GM12878 (cell line): Measurements from ENCODE around the gene C10orf105. TPM values are rescaled to one million over a fixed set of nuclear protein-coding genes. Genes with fewer than 3 reads are reported as not detected.

Experiments used
- ATAC-seq: fragments of 200-7000 bp; cut with Tn5 transposase; 3 replicates; pipeline ENCODE4 v1.9.1; 2020; ENCODE audit warnings: mild to moderate bottlenecking, moderate library complexity
- BruUV-seq: library from RNA; stranded (reverse); fragments of 400-500 nt; replicated peaks from 2 replicates; lab custom pipeline; 2021; lab: Mats Ljungman, UMichigan
- CTCF ChIA-PET: fragments of 300-600 bp; sonication (Branson Sonifier 250); formaldehyde crosslinking; extraction: SDS; loops from one replicate; lab custom pipeline; 2021; ENCODE audit warnings: inconsistent platforms; lab: Yijun Ruan, JAX
- POLR2A ChIA-PET: fragments of 350-600 bp; formaldehyde crosslinking; extraction: SDS; loops from one replicate; lab custom pipeline; 2021; ENCODE audit warnings: inconsistent platforms; lab: Charles Lee
- RAD21 ChIA-PET: fragments of 300-600 bp; sonication (Branson Sonifier 250); formaldehyde crosslinking; loops from one replicate; lab custom pipeline; 2023; ENCODE audit warnings: antibody characterized with exemption; ENCODE audit not compliant: unreplicated experiment; lab: Charles Lee
- SMC1A ChIA-PET: fragments of 300-600 bp; sonication (Branson Sonifier 250); formaldehyde crosslinking; loops from one replicate; lab custom pipeline; 2023; ENCODE audit not compliant: unreplicated experiment, uncharacterized antibody; lab: Charles Lee
- DNase-seq: peaks from one replicate; pipeline ENCODE4 v3.0.0-alpha.2; 2011; ENCODE audit warnings: low read depth, low spot score
- FAIRE-seq: peaks from 3 replicates; lab custom pipeline; 2011; peaks lifted over from hg19 to GRCh38; lab: Jason Lieb, UNC
- H2AFZ ChIP-seq: 2 replicates; pipeline ENCODE4 v1.6.0; 2011; ENCODE audit warnings: low read depth, low read length, control low read depth; ENCODE audit not compliant: control insufficient read depth
- H3K27ac ChIP-seq: 2 replicates; pipeline ENCODE4 v1.5.1; 2011; ENCODE audit warnings: control low read depth; ENCODE audit not compliant: control insufficient read depth, insufficient read depth
- H3K27me3 ChIP-seq, 2 experiments: replicated peaks in 1 of 2; 2 replicates each; pipeline versions ENCODE4 v1.6.0 to v1.6.1; 2011; ENCODE audit warnings: low read length in 1 of 2; ENCODE audit not compliant: control insufficient read depth in 2 of 2, insufficient read depth in 2 of 2
- H3K36me3 ChIP-seq, 2 experiments: 2 replicates each; pipeline ENCODE4 v1.5.1; 2011; ENCODE audit warnings: low read length in 1 of 2; ENCODE audit not compliant: control insufficient read depth in 2 of 2, insufficient read depth in 2 of 2
- H3K4me1 ChIP-seq: 2 replicates; pipeline ENCODE4 v1.6.1; 2011; ENCODE audit warnings: mild to moderate bottlenecking, low read length, moderate library complexity, mixed read lengths; ENCODE audit not compliant: control insufficient read depth, insufficient read depth
- H3K4me2 ChIP-seq: 2 replicates; pipeline ENCODE4 v1.6.0; 2011; ENCODE audit warnings: control low read depth; ENCODE audit not compliant: control insufficient read depth, insufficient read depth
- H3K4me3 ChIP-seq: fragments of 200-600 bp; sonication (generic); 2 replicates; pipeline ENCODE4 v1.5.1; 2016
- H3K79me2 ChIP-seq: 2 replicates; pipeline ENCODE4 v1.6.0; 2011; ENCODE audit warnings: low read length; ENCODE audit not compliant: control insufficient read depth, insufficient read depth
- H3K9ac ChIP-seq: 2 replicates; pipeline ENCODE4 v1.8.0; 2011; ENCODE audit warnings: low read length, control low read depth, mixed read lengths; ENCODE audit not compliant: control insufficient read depth, insufficient read depth
- H3K9me3 ChIP-seq: replicated peaks from 3 replicates; pipeline ENCODE4 v1.5.1; 2011; ENCODE audit warnings: mild to moderate bottlenecking, low read length; ENCODE audit not compliant: control insufficient read depth, insufficient read depth
- H4K20me1 ChIP-seq: 2 replicates; pipeline ENCODE4 v1.6.0; 2011; ENCODE audit not compliant: control insufficient read depth, insufficient read depth
- E2F4 ChIP-seq: IDR thresholded peaks from 2 replicates; pipeline ENCODE4 v1.6.1; 2012; ENCODE audit warnings: low read depth, low read length, improper control_type of control experiment
- RAD21 ChIP-seq: IDR thresholded peaks from 2 replicates; pipeline ENCODE4 v1.6.1; 2011; ENCODE audit warnings: mild to moderate bottlenecking, low read depth, low read length, moderate library complexity; ENCODE audit not compliant: insufficient read depth
- WGBS: methylation state at CpG from one replicate; pipeline ENCODE4 v1.1.6; 2016; ENCODE audit warnings: low lambda C conversion rate; ENCODE audit not compliant: insufficient replicate concordance, insufficient coverage; ENCODE audit errors: missing lambda C conversion rate; 5-methylcytosine and 5-hydroxymethylcytosine counted together
- in situ Hi-C: fragments of 300-500 bp; cut with MboI; formaldehyde crosslinking; loops from 9 replicates; pipeline ENCODE4 v1.14.3; 2018; ENCODE audit warnings: mixed read lengths
- intact Hi-C: fragments of 100-400 bp; cut with micrococcal nuclease; formaldehyde crosslinking; loops from one replicate; pipeline ENCODE4 v1.14.2; 2022; ENCODE audit not compliant: unreplicated experiment
- polyA plus RNA-seq, 11 experiments: library from polyadenylated mRNA; depleted of rRNA in 4 of 11; unstranded in 6 of 11; stranded (reverse) in 5 of 11; fragments of >200 nt; fragmentation: Nextera tagmentation in 4 of 11; fragmentation: Illumina TruSeq in 1 of 11; extraction: Ambion mirVana in 4 of 11; extraction: Trizol in 1 of 11; gene quantifications; 1 replicate in 1 of 11; 2 replicates in 10 of 11; pipeline versions ENCODE4 v1.2.1 to v1.2.3, GENCODE V29; 2011 to 2016; ENCODE audit warnings: inconsistent platforms in 2 of 11, missing spikeins in 2 of 11, low read depth in 1 of 11
- total RNA-seq, 4 experiments: library from RNA; depleted of rRNA in 3 of 4; stranded (reverse); fragments of >200 nt in 3 of 4; fragmentation: Illumina TruSeq in 1 of 4; extraction: Trizol in 1 of 4; gene quantifications; 2 replicates each; pipeline versions ENCODE4 v1.2.1 to v1.2.3, GENCODE V29; 2013 to 2021
- TF ChIP-seq, protein P1 (sequence below): fragments of 450-650 bp; IDR thresholded peaks from 2 replicates; pipeline ENCODE4 v1.6.1; 2018; ENCODE audit warnings: mild to moderate bottlenecking, low read depth, moderate library complexity; ENCODE audit not compliant: partially characterized antibody

The C10orf105 gene
- total and polyA plus RNA-seq, 10 of the 15 experiments (the other 5 are each of a cell fraction or from before 2014, with no cell fraction given), result 0.04 to 0.06 (median 0.05) TPM; not detected in 7

DNA sequence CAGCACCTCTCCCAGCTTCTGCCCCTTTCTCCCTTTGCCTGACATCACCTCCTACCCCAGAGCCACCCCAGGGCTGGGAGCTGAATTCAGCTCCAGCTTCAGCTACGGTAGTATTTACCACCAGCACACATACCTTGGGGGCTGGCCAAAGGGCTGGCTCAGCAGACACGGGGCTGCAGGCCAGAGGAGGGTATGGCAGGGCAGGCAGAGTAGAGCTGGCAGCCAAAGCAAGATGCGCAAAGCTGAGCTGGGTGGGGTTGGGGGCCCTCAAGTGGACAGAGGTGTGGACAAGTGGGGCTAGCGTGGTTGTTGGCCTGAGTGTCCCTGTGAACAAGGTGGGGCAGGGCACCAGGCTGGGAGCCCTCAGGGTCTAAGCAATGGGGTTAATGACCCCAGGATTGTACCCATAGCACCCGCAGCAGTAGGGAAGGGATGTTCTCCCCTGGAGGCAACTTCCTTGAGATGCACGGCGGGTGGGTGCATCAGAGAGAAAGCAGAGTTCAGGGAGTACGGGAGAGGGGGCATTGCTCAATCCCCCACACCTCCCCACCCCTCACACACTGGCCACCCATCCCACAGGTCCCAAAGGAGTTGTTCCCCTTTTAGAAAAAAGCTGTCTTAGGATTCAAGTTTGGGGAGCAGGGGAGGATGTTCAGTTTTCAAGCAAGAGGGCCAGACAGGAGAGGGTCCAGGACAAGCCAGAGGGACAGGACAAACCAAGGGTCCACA, 45.8 kb upstream of the C10orf105 start:
- no TSS peak for BruUV-seq
- no peak overlapping the region for H3K4me2 ChIP-seq
- H3K4me3 ChIP-seq, result no peak overlapping the region
- POLR2A ChIA-PET, result no interaction called here
- H3K36me3 ChIP-seq, result no peaks in the 10 kb centered on the region; a peak in 1 of 4 replicates
- no peak overlapping the region for H3K9ac ChIP-seq
- H4K20me1 ChIP-seq, result no peaks in the 10 kb centered on the region
- in situ Hi-C loops, result no loop called here
- CTCF ChIA-PET, result interaction anchor here (0.6 to 3.1 kb wide), 6 partner anchors 8 to 131 kb away, joined by 3 to 10 read pairs (median 4); partner anchors contain the start of gene VSIR
- TF ChIP-seq, protein P1, sequence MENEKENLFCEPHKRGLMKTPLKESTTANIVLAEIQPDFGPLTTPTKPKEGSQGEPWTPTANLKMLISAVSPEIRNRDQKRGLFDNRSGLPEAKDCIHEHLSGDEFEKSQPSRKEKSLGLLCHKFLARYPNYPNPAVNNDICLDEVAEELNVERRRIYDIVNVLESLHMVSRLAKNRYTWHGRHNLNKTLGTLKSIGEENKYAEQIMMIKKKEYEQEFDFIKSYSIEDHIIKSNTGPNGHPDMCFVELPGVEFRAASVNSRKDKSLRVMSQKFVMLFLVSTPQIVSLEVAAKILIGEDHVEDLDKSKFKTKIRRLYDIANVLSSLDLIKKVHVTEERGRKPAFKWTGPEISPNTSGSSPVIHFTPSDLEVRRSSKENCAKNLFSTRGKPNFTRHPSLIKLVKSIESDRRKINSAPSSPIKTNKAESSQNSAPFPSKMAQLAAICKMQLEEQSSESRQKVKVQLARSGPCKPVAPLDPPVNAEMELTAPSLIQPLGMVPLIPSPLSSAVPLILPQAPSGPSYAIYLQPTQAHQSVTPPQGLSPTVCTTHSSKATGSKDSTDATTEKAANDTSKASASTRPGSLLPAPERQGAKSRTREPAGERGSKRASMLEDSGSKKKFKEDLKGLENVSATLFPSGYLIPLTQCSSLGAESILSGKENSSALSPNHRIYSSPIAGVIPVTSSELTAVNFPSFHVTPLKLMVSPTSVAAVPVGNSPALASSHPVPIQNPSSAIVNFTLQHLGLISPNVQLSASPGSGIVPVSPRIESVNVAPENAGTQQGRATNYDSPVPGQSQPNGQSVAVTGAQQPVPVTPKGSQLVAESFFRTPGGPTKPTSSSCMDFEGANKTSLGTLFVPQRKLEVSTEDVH, result no peak
- TF ChIP-seq E2F4 (no peak), RAD21 (no peak)
- H3K9me3 ChIP-seq, result no peaks in the 10 kb centered on the region
- ATAC-seq (no peak), DNase-seq (no peak), FAIRE-seq (no peak)
- H3K4me1 ChIP-seq, result peaks cover 29% of the 10 kb centered on the region
- no peak overlapping the region for H2AFZ ChIP-seq
- WGBS, result 69% methylated on average over 8 of the region's 8 CpGs
- intact Hi-C loops, result no loop called here
- H3K27ac ChIP-seq, result no peak overlapping the region
- H3K79me2 ChIP-seq, result peaks cover 8% of the 10 kb centered on the region
- H3K27me3 ChIP-seq, result no peaks in the 10 kb centered on the region
- SMC1A ChIA-PET, result interaction anchor here (1.1 to 2.4 kb wide), 4 partner anchors 8 to 101 kb away, joined by 3 to 9 read pairs (median 6); partner anchors contain the start of gene VSIR
- RAD21 ChIA-PET, result interaction anchor here (1.3 to 1.8 kb wide), 2 partner anchors 38 to 57 kb away, joined by 3 to 6 read pairs; no protein-coding TSS in a partner anchor
